Measurements from ENCODE around the gene SORCS2. TPM values are rescaled to one million over a fixed set of nuclear protein-coding genes. Genes with fewer than 3 reads are reported as not detected.

SORCS2 gene
- total and polyA plus RNA-seq, 2 of the 4 experiments (the other 2 are of a cell fraction), result 0.36 to 0.62 TPM

- H4K20me1 ChIP-seq (ENCODE audit: insufficient read depth, low read length), result no peaks in the 10 kb centered on the region
- H3K27me3 ChIP-seq (ENCODE audit: control insufficient read depth, insufficient read depth, low read length), result peaks cover 54% of the 10 kb centered on the region
- BruUV-seq (replicated peaks), result no TSS peak
- no peak overlapping the region for H3K23ac ChIP-seq (ENCODE audit: low read depth, low read length)
- H2AK5ac ChIP-seq (ENCODE audit: low read depth, low read length), result no peak overlapping the region
- H2AFZ ChIP-seq (replicated peaks; ENCODE audit: low read length, poor library complexity), result no peak overlapping the region
- no peak overlapping the region for H3K4me3 ChIP-seq (ENCODE audit: insufficient read depth, low read depth, low read length)
- no peak overlapping the region for H4K5ac ChIP-seq (ENCODE audit: low read depth, low read length)
- H3K56ac ChIP-seq (ENCODE audit: extremely low read depth, insufficient read depth, low read length), result no peak overlapping the region
- no peak overlapping the region for H3K4ac ChIP-seq (ENCODE audit: low read depth, low read length)
- no peak overlapping the region for H3K18ac ChIP-seq (ENCODE audit: low read depth, low read length)
- no peak overlapping the region for H4K91ac ChIP-seq (ENCODE audit: insufficient read depth, low read depth, low read length)
- no peak overlapping the region for H2BK20ac ChIP-seq (ENCODE audit: low read depth, low read length)
- 52% methylated on average over 6 of the region's 10 CpGs; no CpG with 5 or more reads in 1 of the 2 experiments for WGBS, 2 experiments (ENCODE audit: extremely low coverage in 2 of 2, insufficient read length in 1 of 2)
- in situ Hi-C loops (cut with MboI; ENCODE audit: low sequenced_read_pairs) (no loop called here), dilution Hi-C loops (cut with HindIII; ENCODE audit: low sequenced_read_pairs, unreplicated experiment) (no loop called here), intact Hi-C loops (cut with micrococcal nuclease) (no loop called here)
- ATAC-seq (ENCODE audit: low read depth), result no peak
- POLR2A ChIA-PET (ENCODE audit: unreplicated experiment), result no interaction called here
- no peaks in the 10 kb centered on the region for H3K4me1 ChIP-seq (ENCODE audit: control insufficient read depth, insufficient read depth, low read length)
- no peak for DNase-seq
- no peaks in the 10 kb centered on the region for H3K9me3 ChIP-seq (ENCODE audit: control insufficient read depth, insufficient read depth, low read length)
- H3K36me3 ChIP-seq (ENCODE audit: control insufficient read depth, insufficient read depth, low read length), result no peaks in the 10 kb centered on the region
- no peak overlapping the region for H2BK5ac ChIP-seq (ENCODE audit: low read depth, low read length, poor library complexity, severe bottlenecking)
- H2BK120ac ChIP-seq (ENCODE audit: low read depth, low read length), result no peak overlapping the region
- no peak overlapping the region for H2AK9ac ChIP-seq (replicated peaks; ENCODE audit: low read depth, low read length, poor library complexity)
- no peak overlapping the region for H3K14ac ChIP-seq (replicated peaks; ENCODE audit: low read depth, low read length)
- no peaks in the 10 kb centered on the region for H3K79me1 ChIP-seq (ENCODE audit: low read depth in 1 of 2, low read length in 2 of 2)
- no peak for TF ChIP-seq MAFK (IDR thresholded peaks at IDR 0.05; ENCODE audit: low read depth, low read length)
- TF ChIP-seq USF2 (IDR thresholded peaks at IDR 0.05; ENCODE audit: low read depth, low read length), result no peak
- no peak for TF ChIP-seq FOS (IDR thresholded peaks at IDR 0.05; ENCODE audit: low read depth, low read length)
- no peak for TF ChIP-seq CEBPB (IDR thresholded peaks at IDR 0.05; ENCODE audit: low read depth, low read length)
- no peak for TF ChIP-seq RAD21 (IDR thresholded peaks at IDR 0.05; ENCODE audit: low read length)
- TF ChIP-seq CHD1 (IDR thresholded peaks at IDR 0.05; ENCODE audit: low read depth, low read length), result no peak
- no peak for TF ChIP-seq CTCF (conservative IDR thresholded peaks at IDR 0.05; ENCODE audit: low read depth, low read length)
- no peak for TF ChIP-seq ELK1 (IDR thresholded peaks at IDR 0.05; ENCODE audit: borderline replicate concordance, low read depth, low read length)
- no peak overlapping the region for H3K9ac ChIP-seq (ENCODE audit: low read depth, low read length)
- H3K27ac ChIP-seq (ENCODE audit: insufficient read depth, low read length), result no peak overlapping the region
- H3K4me2 ChIP-seq (ENCODE audit: low read depth, low read length), result no peak overlapping the region
- CTCF ChIA-PET, result no interaction called here
- no peak overlapping the region for H4K8ac ChIP-seq (ENCODE audit: low read depth in 2 of 2, low read length in 2 of 2)
- H2BK15ac ChIP-seq (ENCODE audit: low read depth, low read length), result no peak overlapping the region
- H3K9me1 ChIP-seq (ENCODE audit: insufficient read depth, low read length), result no peaks in the 10 kb centered on the region
Observed at GRCh38 chr4:7487502-7487901, 295.2 kb downstream of the SORCS2 start.
